GM12878 (cell line): Measurements from ENCODE around the gene GHITM. TPM values are rescaled to one million over a fixed set of nuclear protein-coding genes. Genes with fewer than 3 reads are reported as not detected.

Experiments used
- BMI1 ChIP-seq: fragments of 450-650 bp; IDR thresholded peaks from 2 replicates; pipeline ENCODE4 v1.6.1; 2016; ENCODE audit warnings: mild to moderate bottlenecking, moderate library complexity, borderline replicate concordance
- CEBPB ChIP-seq, 2 experiments: fragments of 150-350 bp in 1 of 2; IDR thresholded peaks; 2 replicates each; pipeline ENCODE4 v1.6.1; 2012 to 2014; ENCODE audit warnings: low read depth in 2 of 2, low read length in 2 of 2, borderline replicate concordance in 1 of 2, inconsistent platforms in 1 of 2
- CHD2 ChIP-seq: IDR thresholded peaks from 2 replicates; pipeline ENCODE4 v1.6.1; 2011; ENCODE audit warnings: low read depth, low read length, improper control_type of control experiment, borderline replicate concordance
- EED ChIP-seq: sonication (generic); IDR thresholded peaks from 2 replicates; pipeline ENCODE4 v1.6.1; 2016; ENCODE audit warnings: antibody characterized with exemption, low read depth
- EGR1 ChIP-seq, 2 experiments: IDR thresholded peaks; 1 replicate in 1 of 2; 2 replicates in 1 of 2; pipeline ENCODE4 v1.6.1; 2011 to 2012; ENCODE audit warnings: low read depth in 2 of 2, low read length in 2 of 2, borderline replicate concordance in 1 of 2, mild to moderate bottlenecking in 1 of 2, moderate library complexity in 1 of 2
- EP300 ChIP-seq, 2 experiments: fragments of 150-350 bp in 1 of 2; IDR thresholded peaks; 2 replicates each; pipeline ENCODE4 v1.6.1; 2011 to 2012; ENCODE audit warnings: low read depth in 2 of 2, low read length in 2 of 2, borderline replicate concordance in 1 of 2, improper control_type of control experiment in 1 of 2, inconsistent platforms in 1 of 2; ENCODE audit not compliant: control insufficient read depth in 1 of 2
- EZH2 ChIP-seq: IDR thresholded peaks from 2 replicates; pipeline ENCODE4 v1.6.1; 2012; ENCODE audit warnings: low read depth, mild to moderate bottlenecking, control low read depth, inconsistent platforms, low read length, borderline replicate concordance; ENCODE audit not compliant: control insufficient read depth
- FOXM1 ChIP-seq: IDR thresholded peaks from 2 replicates; pipeline ENCODE4 v1.6.1; 2012; ENCODE audit warnings: low read depth, mild to moderate bottlenecking, inconsistent platforms, low read length, moderate library complexity
- GATAD2B ChIP-seq: fragments of 450-650 bp; conservative IDR thresholded peaks from 2 replicates; pipeline ENCODE4 v1.6.1; 2017; ENCODE audit warnings: low read depth, mild to moderate bottlenecking, moderate library complexity
- HCFC1 ChIP-seq: fragments of 150-350 bp; IDR thresholded peaks from 2 replicates; pipeline ENCODE4 v1.6.1; 2014; ENCODE audit warnings: low read length
- IKZF1 ChIP-seq: fragments of 450-650 bp; conservative IDR thresholded peaks from 2 replicates; pipeline ENCODE4 v1.6.1; 2017; ENCODE audit warnings: antibody characterized with exemption, mild to moderate bottlenecking
- IKZF2 ChIP-seq, 2 experiments: fragments of 450-650 bp; IDR thresholded peaks; 2 replicates each; pipeline ENCODE4 v1.6.1; 2017; ENCODE audit warnings: mild to moderate bottlenecking in 2 of 2, moderate library complexity in 2 of 2
- JUND ChIP-seq: IDR thresholded peaks from 2 replicates; pipeline ENCODE4 v1.6.1; 2012; ENCODE audit warnings: low read depth, mild to moderate bottlenecking, low read length, improper control_type of control experiment, moderate library complexity
- KLF5 ChIP-seq: fragments of 450-650 bp; IDR thresholded peaks from 2 replicates; pipeline ENCODE4 v1.6.1; 2014; ENCODE audit warnings: mild to moderate bottlenecking; ENCODE audit not compliant: partially characterized antibody
- MAX ChIP-seq: IDR thresholded peaks from 2 replicates; pipeline ENCODE4 v1.6.1; 2012; ENCODE audit warnings: low read depth, low read length, improper control_type of control experiment
- MEF2A ChIP-seq: IDR thresholded peaks from 2 replicates; pipeline ENCODE4 v1.6.1; 2011; ENCODE audit warnings: low read depth, mild to moderate bottlenecking, low read length, moderate library complexity; ENCODE audit not compliant: insufficient read depth
- MTA3 ChIP-seq: IDR thresholded peaks from 2 replicates; pipeline ENCODE4 v1.6.1; 2012; ENCODE audit warnings: low read length, inconsistent platforms, borderline replicate concordance
- MXI1 ChIP-seq: fragments of 150-350 bp; IDR thresholded peaks from 2 replicates; pipeline ENCODE4 v1.6.1; 2011; ENCODE audit warnings: low read depth, mild to moderate bottlenecking, inconsistent platforms, low read length, improper control_type of control experiment
- NFIC ChIP-seq: IDR thresholded peaks from 2 replicates; pipeline ENCODE4 v1.6.1; 2012; ENCODE audit warnings: low read depth, mild to moderate bottlenecking, inconsistent platforms, low read length, moderate library complexity
- NFYB ChIP-seq: IDR thresholded peaks from 2 replicates; pipeline ENCODE4 v1.6.1; 2011; ENCODE audit warnings: low read depth, mild to moderate bottlenecking, low read length, improper control_type of control experiment, moderate library complexity; ENCODE audit not compliant: insufficient read depth
- NR2C2 ChIP-seq: IDR thresholded peaks from 2 replicates; pipeline ENCODE4 v1.6.1; 2011; ENCODE audit warnings: borderline replicate concordance, low read depth; ENCODE audit not compliant: control insufficient read depth, insufficient read length
- PKNOX1 ChIP-seq: fragments of 450-650 bp; IDR thresholded peaks from 2 replicates; pipeline ENCODE4 v1.6.1; 2016; ENCODE audit warnings: mild to moderate bottlenecking
- POLR2A ChIP-seq: IDR thresholded peaks from 2 replicates; pipeline ENCODE4 v1.6.1; 2011; ENCODE audit warnings: low read depth, mild to moderate bottlenecking, low read length
- POLR2AphosphoS5 ChIP-seq: IDR thresholded peaks from 2 replicates; pipeline ENCODE4 v1.6.1; 2011; ENCODE audit warnings: mild to moderate bottlenecking, low read length, inconsistent platforms
- SIX5 ChIP-seq: IDR thresholded peaks from 2 replicates; pipeline ENCODE4 v1.6.1; 2011; ENCODE audit warnings: mild to moderate bottlenecking, low read depth, low read length, moderate library complexity; ENCODE audit not compliant: severe bottlenecking
- SMARCA5 ChIP-seq: fragments of 450-650 bp; IDR thresholded peaks from 2 replicates; pipeline ENCODE4 v1.6.1; 2017; ENCODE audit warnings: mild to moderate bottlenecking
- USF2 ChIP-seq: IDR thresholded peaks from 2 replicates; pipeline ENCODE4 v1.6.1; 2011; ENCODE audit warnings: low read depth, low read length, improper control_type of control experiment, borderline replicate concordance
- YY1 ChIP-seq: IDR thresholded peaks from 2 replicates; pipeline ENCODE4 v1.6.1; 2011; ENCODE audit warnings: low read depth, mild to moderate bottlenecking, low read length
- ZNF217 ChIP-seq: fragments of 450-650 bp; IDR thresholded peaks from 2 replicates; pipeline ENCODE4 v1.6.1; 2017; ENCODE audit warnings: antibody characterized with exemption, mild to moderate bottlenecking
- ZNF24 ChIP-seq: fragments of 450-650 bp; IDR thresholded peaks from 2 replicates; pipeline ENCODE4 v1.6.1; 2017; ENCODE audit warnings: antibody characterized with exemption, mild to moderate bottlenecking
- polyA plus RNA-seq, 11 experiments: library from polyadenylated mRNA; depleted of rRNA in 4 of 11; unstranded in 6 of 11; stranded (reverse) in 5 of 11; fragments of >200 nt; fragmentation: Nextera tagmentation in 4 of 11; fragmentation: Illumina TruSeq in 1 of 11; extraction: Ambion mirVana in 4 of 11; extraction: Trizol in 1 of 11; gene quantifications; 1 replicate in 1 of 11; 2 replicates in 10 of 11; pipeline versions ENCODE4 v1.2.1 to v1.2.3, GENCODE V29; 2011 to 2016; ENCODE audit warnings: inconsistent platforms in 2 of 11, missing spikeins in 2 of 11, low read depth in 1 of 11
- total RNA-seq, 4 experiments: library from RNA; depleted of rRNA in 3 of 4; stranded (reverse); fragments of >200 nt in 3 of 4; fragmentation: Illumina TruSeq in 1 of 4; extraction: Trizol in 1 of 4; gene quantifications; 2 replicates each; pipeline versions ENCODE4 v1.2.1 to v1.2.3, GENCODE V29; 2013 to 2021

The GHITM gene
- total and polyA plus RNA-seq, 10 of the 15 experiments (the other 5 are each of a cell fraction or from before 2014, with no cell fraction given): 120 to 501 (median 209) TPM

GRCh38 chr10:84139126-84140035 is at the start of gene GHITM (continued):
- no peak for TF ChIP-seq ZNF217
- peak; percentile 100 for TF ChIP-seq YY1
- TF ChIP-seq ZNF24: no peak
- 0 out of 2 replicates have a peak, but pooled peaks have one; percentile 16 for TF ChIP-seq NFIC
- no peak for TF ChIP-seq IKZF2 (IDR thresholded peaks at IDR 0.05)
- 0 out of 2 replicates have a peak, but pooled peaks have one; percentile 62 for TF ChIP-seq SMARCA5
- no peak for TF ChIP-seq USF2
- peak; percentile 86 for TF ChIP-seq HCFC1
- peak; percentile 58 for TF ChIP-seq SIX5
- TF ChIP-seq EGR1 (IDR thresholded peaks at IDR 0.05; ENCODE audit: borderline replicate concordance in 1 of 2, low read depth in 2 of 2, low read length in 2 of 2): no peak
- TF ChIP-seq NR2C2: no peak
- peak; percentile 88 for TF ChIP-seq NFYB
- TF ChIP-seq EED: no peak
- TF ChIP-seq CHD2: peak; percentile 79
- TF ChIP-seq IKZF1: peak; percentile 78
- no peak for TF ChIP-seq BMI1
- TF ChIP-seq KLF5: peak; percentile 57
- peak in 1 of 2 experiments; percentile 88; a peak in 2 of 4 replicates for TF ChIP-seq CEBPB (IDR thresholded peaks at IDR 0.05; ENCODE audit: borderline replicate concordance in 1 of 2, low read depth in 2 of 2, low read length in 2 of 2)
- no peak for TF ChIP-seq MTA3
- peak; percentile 74; the same call in 1 of the 2 replicates for TF ChIP-seq PKNOX1
- peak; percentile 48 for TF ChIP-seq GATAD2B
- TF ChIP-seq EZH2: no peak
- TF ChIP-seq MXI1: peak; percentile 84
- TF ChIP-seq MAX: 0 out of 2 replicates have a peak, but pooled peaks have one; percentile 37
- TF ChIP-seq POLR2AphosphoS5: peak; percentile 85
- peak; percentile 19 to 34; a peak in 1 of 4 replicates for TF ChIP-seq EP300 (IDR thresholded peaks at IDR 0.05; ENCODE audit: borderline replicate concordance in 1 of 2, control insufficient read depth in 1 of 2, low read depth in 2 of 2, low read length in 2 of 2)
- TF ChIP-seq JUND: no peak
- no peak for TF ChIP-seq FOXM1
- peak; percentile 93 for TF ChIP-seq POLR2A
- no peak for TF ChIP-seq MEF2A
